HepG2 (cell line): ENCODE data around the gene SLC44A4. TPM values are rescaled to one million over a fixed set of nuclear protein-coding genes. Genes with fewer than 3 reads are reported as not detected.

Source experiments
- ATAC-seq: fragments of 200-7000 bp; cut with Tn5 transposase; 3 replicates; pipeline ENCODE4 v1.9.1; 2020; ENCODE audit warnings: mild to moderate bottlenecking, moderate library complexity
- BruUV-seq: library from RNA; stranded (reverse); fragments of 400-500 nt; replicated peaks from 2 replicates; lab custom pipeline; 2021; lab: Mats Ljungman, UMichigan
- CTCF ChIA-PET: fragments of 300-600 bp; formaldehyde crosslinking; extraction: SDS; loops from one replicate; lab custom pipeline; 2021; ENCODE audit warnings: low total read pairs, inconsistent platforms, low intra/inter-chr PET ratio; lab: Yijun Ruan, JAX
- POLR2A ChIA-PET: fragments of 350-600 bp; sonication (Branson Sonifier 250); formaldehyde crosslinking; loops from one replicate; lab custom pipeline; 2020; ENCODE audit warnings: antibody characterized with exemption, inconsistent platforms; lab: Yijun Ruan, JAX
- DNase-seq: peaks from one replicate; pipeline ENCODE4 v3.0.0-alpha.2; 2015; ENCODE audit warnings: low spot score
- FAIRE-seq: peaks from 3 replicates; lab custom pipeline; 2011; peaks lifted over from hg19 to GRCh38; lab: Jason Lieb, UNC
- H2AFZ ChIP-seq: one replicate; pipeline ENCODE4 v1.6.1; 2011; ENCODE audit warnings: low read length, inconsistent platforms
- H3K27ac ChIP-seq: fragments of 300-600 bp; 3 replicates; pipeline ENCODE4 v1.8.0; 2011; ENCODE audit warnings: mixed run types, mild to moderate bottlenecking, mixed read lengths, low read length, inconsistent platforms; ENCODE audit not compliant: insufficient read depth; ENCODE audit errors: extremely low read length
- H3K27me3 ChIP-seq, 2 experiments: fragments of 200-600 bp in 1 of 2; 2 replicates in 1 of 2; 3 replicates in 1 of 2; pipeline versions ENCODE4 v1.6.0 to v1.8.0; 2011; ENCODE audit warnings: low read length in 2 of 2, mild to moderate bottlenecking in 2 of 2, moderate library complexity in 2 of 2, inconsistent platforms in 1 of 2; ENCODE audit not compliant: insufficient read depth in 2 of 2, control insufficient read depth in 1 of 2
- H3K36me3 ChIP-seq, 2 experiments: fragments of 200-600 bp in 1 of 2; replicated peaks in 1 of 2; 2 replicates in 1 of 2; 3 replicates in 1 of 2; pipeline versions ENCODE4 v1.5.1 to v1.8.0; 2011; ENCODE audit warnings: low read length in 2 of 2, inconsistent platforms in 1 of 2; ENCODE audit not compliant: insufficient read depth in 2 of 2, control insufficient read depth in 1 of 2
- H3K4me1 ChIP-seq: 2 replicates; pipeline ENCODE4 v1.5.1; 2012; ENCODE audit warnings: low read length, inconsistent platforms; ENCODE audit not compliant: insufficient read depth
- H3K4me2 ChIP-seq: 2 replicates; pipeline ENCODE4 v1.6.0; 2011; ENCODE audit warnings: low read depth, low read length, inconsistent platforms
- H3K4me3 ChIP-seq, 3 experiments: fragments of 200-600 bp in 1 of 3; sonication (generic), shearing (Covaris generic) in 1 of 3; replicated peaks in 1 of 3; 2 replicates each; pipeline ENCODE4 v1.5.1; 2011 to 2016; ENCODE audit warnings: low read length in 3 of 3, inconsistent platforms in 2 of 3, low read depth in 2 of 3, mild to moderate bottlenecking in 2 of 3, control low read depth in 1 of 3, mixed read lengths in 1 of 3; ENCODE audit not compliant: insufficient read depth in 1 of 3
- H3K79me2 ChIP-seq: one replicate; pipeline ENCODE4 v1.6.1; 2011; ENCODE audit warnings: low read length, inconsistent platforms; ENCODE audit not compliant: insufficient read depth
- H3K9ac ChIP-seq: 2 replicates; pipeline ENCODE4 v1.6.0; 2011; ENCODE audit warnings: mild to moderate bottlenecking, low read depth, low read length, inconsistent platforms; ENCODE audit not compliant: insufficient read depth
- H3K9me3 ChIP-seq: 2 replicates; pipeline ENCODE4 v1.5.1; 2012; ENCODE audit warnings: mild to moderate bottlenecking, low read length
- H4K20me1 ChIP-seq: 2 replicates; pipeline ENCODE4 v1.6.0; 2011; ENCODE audit warnings: inconsistent platforms, mild to moderate bottlenecking, low read length, moderate library complexity; ENCODE audit not compliant: insufficient read depth
- DR1 ChIP-seq: sonication (generic); formaldehyde crosslinking; IDR thresholded peaks from 2 replicates; pipeline ENCODE4 v1.8.0; 2021; ENCODE audit warnings: mild to moderate bottlenecking, missing genetic modification reagents, inconsistent platforms
- FOSL2 ChIP-seq: sonication (generic); formaldehyde crosslinking; IDR thresholded peaks from 2 replicates; pipeline ENCODE4 v1.4.0; 2020; ENCODE audit warnings: missing genetic modification reagents
- GLI4 ChIP-seq: sonication (generic); formaldehyde crosslinking; IDR thresholded peaks from 2 replicates; pipeline ENCODE4 v1.5.1; 2020; ENCODE audit warnings: missing genetic modification reagents, mild to moderate bottlenecking, moderate library complexity, borderline replicate concordance
- KIAA2018 ChIP-seq: sonication (generic); formaldehyde crosslinking; IDR thresholded peaks from 2 replicates; pipeline ENCODE4 v1.5.0; 2020; ENCODE audit warnings: mild to moderate bottlenecking, missing genetic modification reagents, borderline replicate concordance
- KLF16 ChIP-seq, 2 experiments: sonication (generic) in 1 of 2; formaldehyde crosslinking in 1 of 2; IDR thresholded peaks; 2 replicates each; pipeline versions ENCODE4 v1.6.1 to v1.8.0; 2016 to 2023; ENCODE audit warnings: missing genetic modification reagents in 2 of 2, missing compliant biosample characterization in 1 of 2
- MED8 ChIP-seq: sonication (generic); formaldehyde crosslinking; IDR thresholded peaks from 2 replicates; pipeline ENCODE4 v1.8.1; 2023; ENCODE audit warnings: mild to moderate bottlenecking, missing genetic modification reagents; ENCODE audit not compliant: insufficient replicate concordance
- PATZ1 ChIP-seq: sonication (generic); formaldehyde crosslinking; IDR thresholded peaks from 2 replicates; pipeline ENCODE4 v1.4.0; 2020; ENCODE audit warnings: missing genetic modification reagents
- RARG ChIP-seq: sonication (generic); formaldehyde crosslinking; IDR thresholded peaks from 2 replicates; pipeline ENCODE4 v1.4.0; 2020; ENCODE audit warnings: low read depth, mild to moderate bottlenecking, missing genetic modification reagents
- SCMH1 ChIP-seq: sonication (generic); formaldehyde crosslinking; IDR thresholded peaks from 2 replicates; pipeline ENCODE4 v1.9.0; 2021; ENCODE audit warnings: missing genetic modification reagents, mild to moderate bottlenecking, borderline replicate concordance
- SP2 ChIP-seq: sonication (generic); formaldehyde crosslinking; IDR thresholded peaks from 2 replicates; pipeline ENCODE4 v1.5.1; 2020; ENCODE audit warnings: mild to moderate bottlenecking, missing genetic modification reagents
- STAG1 ChIP-seq: sonication (generic); formaldehyde crosslinking; IDR thresholded peaks from 2 replicates; pipeline ENCODE4 v1.4.0; 2020; ENCODE audit warnings: missing genetic modification reagents
- ZNF253 ChIP-seq: sonication (generic); formaldehyde crosslinking; IDR thresholded peaks from 2 replicates; pipeline ENCODE4 v1.8.0; 2022; ENCODE audit warnings: mild to moderate bottlenecking, missing genetic modification reagents, borderline replicate concordance
- ZNF34 ChIP-seq: sonication (generic); formaldehyde crosslinking; IDR thresholded peaks from 2 replicates; pipeline ENCODE4 v1.4.0; 2020; ENCODE audit warnings: mild to moderate bottlenecking, missing genetic modification reagents, borderline replicate concordance
- ZNF446 ChIP-seq: sonication (generic); formaldehyde crosslinking; IDR thresholded peaks from 2 replicates; pipeline ENCODE4 v1.5.0; 2020; ENCODE audit warnings: mild to moderate bottlenecking, missing genetic modification reagents
- ZNF678 ChIP-seq: sonication (generic); formaldehyde crosslinking; IDR thresholded peaks from 2 replicates; pipeline ENCODE4 v1.4.0; 2020; ENCODE audit warnings: mild to moderate bottlenecking, missing genetic modification reagents
- ZNF768 ChIP-seq: sonication (generic); formaldehyde crosslinking; IDR thresholded peaks from 2 replicates; pipeline ENCODE4 v1.4.0; 2020; ENCODE audit warnings: missing genetic modification reagents
- WGBS: methylation state at CpG from one replicate; pipeline ENCODE4 v1.1.6; 2017; ENCODE audit warnings: low lambda C conversion rate; 5-methylcytosine and 5-hydroxymethylcytosine counted together
- in situ Hi-C: cut with HindIII; loops from 2 replicates; pipeline ENCODE4 v1.10.0; 2017; ENCODE audit warnings: low pct_unique_long_range_greater_than_20kb; ENCODE audit not compliant: extremely low pct_ligation_motif_present
- intact Hi-C: fragments of 100-400 bp; cut with micrococcal nuclease; formaldehyde crosslinking; loops from one replicate; pipeline ENCODE4 v1.10.0; 2022; ENCODE audit not compliant: unreplicated experiment
- polyA plus RNA-seq, 8 experiments: library from polyadenylated mRNA; depleted of rRNA in 3 of 8; stranded (reverse) in 7 of 8; unstranded in 1 of 8; fragments of >200 nt; fragmentation: Illumina TruSeq in 4 of 8; extraction: Trizol in 4 of 8; gene quantifications; 2 replicates each; pipeline versions ENCODE4 v1.2.1 to v1.2.3, GENCODE V29; 2011 to 2016; ENCODE audit warnings: low read depth in 4 of 8, missing spikeins in 1 of 8, mixed read lengths in 1 of 8; ENCODE audit not compliant: insufficient read depth in 1 of 8
- total RNA-seq, 5 experiments: library from RNA; depleted of rRNA; stranded (reverse); fragments of >200 nt; fragmentation: Illumina TruSeq; extraction: Trizol; gene quantifications; 2 replicates each; pipeline ENCODE4 v1.2.3, GENCODE V29; 2016; ENCODE audit warnings: low read depth in 1 of 5

The SLC44A4 gene
- total and polyA plus RNA-seq, 2 of the 13 experiments (the other 11 are each of a cell fraction or from before 2014, with no cell fraction given), result 3.5 to 5.9 TPM

- ChIA-PET POLR2A (interaction anchor here (1.2 to 7.2 kb wide), 2 partner anchors 8 to 15 kb away, joined by 3 to 103 read pairs; partner anchors contain the start of gene NEU1), CTCF (no interaction called here)
- Histone ChIP-seq H3K79me2 (no peaks in the 10 kb centered on the region), H4K20me1 (no peaks in the 10 kb centered on the region), H3K27ac (no peak overlapping the region), H3K4me1 (peaks cover 39% of the 10 kb centered on the region), H3K4me2 (no peak overlapping the region), H3K9ac (no peak overlapping the region), H3K36me3 (peaks cover 24 to 43% of the 10 kb centered on the region in 2 experiments), H3K9me3 (no peaks in the 10 kb centered on the region), H3K27me3 (no peaks in the 10 kb centered on the region), H2AFZ (no peak overlapping the region), H3K4me3 (no peak overlapping the region)
- no peak for ATAC-seq
- in situ Hi-C loops (no loop called here), intact Hi-C loops (no loop called here)
- WGBS, result 95% methylated on average over 13 of the region's 13 CpGs
- TSS peak; percentile 49 for BruUV-seq
- FAIRE-seq, result no peak
- no peak for DNase-seq
- TF ChIP-seq ZNF34 (no peak), FOSL2 (no peak), STAG1 (CRISPR knock-in tag) (no peak), ZNF678 (CRISPR knock-in tag) (no peak), ZNF253 (CRISPR knock-in tag) (no peak), PATZ1 (CRISPR knock-in tag) (no peak), KIAA2018 (no peak), SCMH1 (no peak), ZNF768 (CRISPR knock-in tag) (no peak), RARG (CRISPR knock-in tag) (no peak), KLF16 (CRISPR knock-in tag; IDR thresholded peaks at IDR 0.05) (no peak), DR1 (no peak), MED8 (CRISPR knock-in tag) (no peak), GLI4 (CRISPR knock-in tag) (no peak), ZNF446 (CRISPR knock-in tag) (no peak), SP2 (no peak)
Measured at GRCh38 chr6:31879143-31879542, 346 bp upstream of the SLC44A4 start.
